CD14-positive monocyte (primary cell): ENCODE data around the gene ASMTL. TPM values are rescaled to one million over a fixed set of nuclear protein-coding genes. Genes with fewer than 3 reads are reported as not detected.

Source experiments
- DNase-seq, 3 donors: peaks; one replicate each; pipeline ENCODE4 v3.0.0-alpha.2; 2011 to 2022
- H2AFZ ChIP-seq: 2 replicates; pipeline ENCODE4 v1.6.0; 2012; ENCODE audit warnings: mild to moderate bottlenecking, low read depth, low read length, inconsistent platforms; ENCODE audit not compliant: insufficient read depth, poor library complexity, severe bottlenecking
- H3K27ac ChIP-seq, 2 donors: 1 replicate in 1 of 2; 2 replicates in 1 of 2; pipeline ENCODE4 v1.5.1; 2012 to 2013; ENCODE audit warnings: low read length in 2 of 2, control low read depth in 1 of 2, inconsistent platforms in 1 of 2, low read depth in 1 of 2, mild to moderate bottlenecking in 1 of 2
- H3K27me3 ChIP-seq, 2 donors: one replicate each; pipeline versions ENCODE4 v1.6.0 to v1.6.1; 2011 to 2013; ENCODE audit warnings: low read length in 2 of 2; ENCODE audit not compliant: control insufficient read depth in 2 of 2, insufficient read depth in 2 of 2
- H3K36me3 ChIP-seq, 2 donors: replicated peaks in 1 of 2; 1 replicate in 1 of 2; 2 replicates in 1 of 2; pipeline versions ENCODE4 v1.5.1 to v1.6.1; 2012 to 2013; ENCODE audit warnings: low read length in 2 of 2, control low read depth in 1 of 2, inconsistent platforms in 1 of 2, mild to moderate bottlenecking in 1 of 2; ENCODE audit not compliant: insufficient read depth in 2 of 2, control insufficient read depth in 1 of 2
- H3K4me1 ChIP-seq, 2 donors: 1 replicate in 1 of 2; 2 replicates in 1 of 2; pipeline versions ENCODE4 v1.5.1 to v1.6.1; 2012 to 2013; ENCODE audit warnings: low read length in 2 of 2, control low read depth in 1 of 2, inconsistent platforms in 1 of 2, mild to moderate bottlenecking in 1 of 2, moderate library complexity in 1 of 2; ENCODE audit not compliant: insufficient read depth in 2 of 2, control insufficient read depth in 1 of 2
- H3K4me2 ChIP-seq: replicated peaks from 2 replicates; pipeline ENCODE3; 2012; ENCODE audit warnings: low read length, moderate library complexity, mild to moderate bottlenecking; ENCODE audit not compliant: poor library complexity, severe bottlenecking; ENCODE audit errors: extremely low read depth
- H3K4me3 ChIP-seq, 3 experiments: fragments of 200-600 bp in 1 of 3; sonication (generic) in 1 of 3; replicated peaks in 1 of 3; 1 replicate in 2 of 3; 2 replicates in 1 of 3; pipeline ENCODE4 v1.5.1; 2011 to 2013; ENCODE audit warnings: low read length in 3 of 3, mild to moderate bottlenecking in 3 of 3, control low read depth in 2 of 3, low read depth in 2 of 3, inconsistent platforms in 1 of 3, moderate library complexity in 1 of 3
- H3K79me2 ChIP-seq: 2 replicates; pipeline ENCODE4 v1.6.0; 2012; ENCODE audit warnings: mild to moderate bottlenecking, control low read depth, inconsistent platforms, low read length, moderate library complexity; ENCODE audit not compliant: insufficient read depth
- H3K9ac ChIP-seq: 2 replicates; pipeline ENCODE4 v1.6.0; 2017; ENCODE audit warnings: low read length, mild to moderate bottlenecking; ENCODE audit not compliant: insufficient read depth, poor library complexity, severe bottlenecking
- H3K9me3 ChIP-seq, 2 donors: replicated peaks in 1 of 2; 1 replicate in 1 of 2; 2 replicates in 1 of 2; pipeline versions ENCODE4 v1.5.1 to v1.6.1; 2012 to 2013; ENCODE audit warnings: low read length in 2 of 2, control low read depth in 1 of 2; ENCODE audit not compliant: control insufficient read depth in 1 of 2, insufficient read depth in 1 of 2
- H4K20me1 ChIP-seq: 2 replicates; pipeline ENCODE4 v1.6.0; 2012; ENCODE audit warnings: mild to moderate bottlenecking, low read length, control low read depth, moderate library complexity; ENCODE audit not compliant: insufficient read depth
- H3K27ac Mint-ChIP-seq, 7 donors: one replicate each; pipeline ENCODE4 v1.8.0; 2020; ENCODE audit warnings: mild to moderate bottlenecking in 7 of 7, mixed read lengths in 7 of 7, moderate library complexity in 6 of 7, inconsistent platforms in 2 of 7
- H3K27me3 Mint-ChIP-seq, 3 donors: one replicate each; pipeline ENCODE4 v1.8.0; 2021 to 2022; ENCODE audit warnings: low read depth in 3 of 3, mild to moderate bottlenecking in 3 of 3, mixed read lengths in 3 of 3, moderate library complexity in 3 of 3, inconsistent platforms in 1 of 3
- H3K36me3 Mint-ChIP-seq, 2 donors: one replicate each; pipeline ENCODE4 v1.8.0; 2020; ENCODE audit warnings: mixed read lengths in 2 of 2, inconsistent platforms in 1 of 2, mild to moderate bottlenecking in 1 of 2
- H3K4me1 Mint-ChIP-seq: one replicate; pipeline ENCODE4 v1.8.0; 2020; ENCODE audit warnings: mild to moderate bottlenecking, mixed read lengths
- H3K4me3 Mint-ChIP-seq, 2 donors: one replicate each; pipeline ENCODE4 v1.8.0; 2020; ENCODE audit warnings: mild to moderate bottlenecking in 2 of 2, mixed read lengths in 2 of 2, moderate library complexity in 1 of 2
- H3K9me3 Mint-ChIP-seq, 7 donors: one replicate each; pipeline ENCODE4 v1.8.0; 2020 to 2022; ENCODE audit warnings: mixed read lengths in 7 of 7, mild to moderate bottlenecking in 6 of 7, moderate library complexity in 6 of 7, inconsistent platforms in 2 of 7
- WGBS: methylation state at CpG from one replicate; pipeline ENCODE4 v1.1.5; 2013; ENCODE audit warnings: missing lambda C conversion rate; ENCODE audit not compliant: insufficient coverage; 5-methylcytosine and 5-hydroxymethylcytosine counted together
- intact Hi-C, 2 donors: fragments of 100-400 bp; cut with micrococcal nuclease; formaldehyde crosslinking; loops; one replicate each; pipeline versions ENCODE4 v1.15.0 to v1.15.1; 2023
- polyA minus RNA-seq: library from RNA; depleted of rRNA, polyadenylated mRNA; stranded (reverse); fragments of >200 nt; gene quantifications from 2 replicates; pipeline ENCODE4 v1.2.3, GENCODE V29; 2012
- polyA plus RNA-seq, 3 donors: library from polyadenylated mRNA; depleted of rRNA in 1 of 3; unstranded in 2 of 3; stranded (reverse) in 1 of 3; fragments of 300-500 nt in 2 of 3; fragments of >200 nt in 1 of 3; fragmentation: Illumina TruSeq in 2 of 3; gene quantifications; 1 replicate in 2 of 3; 2 replicates in 1 of 3; pipeline ENCODE4 v1.2.3, GENCODE V29; 2012 to 2021
- total RNA-seq, 12 experiments: library from RNA in 1 of 12; stranded (reverse) in 1 of 12; fragments of 120-200 nt in 1 of 12; gene quantifications; one replicate each; pipeline ENCODE4 v1.2.4 and lab custom pipeline; 2013 to 2026; ENCODE audit warnings: mixed read lengths in 6 of 12, inconsistent platforms in 1 of 12
- TF ChIP-seq, protein P1 (sequence below): fragments of 200-600 bp; IDR thresholded peaks from one replicate; pipeline ENCODE4 v1.8.0; 2022; ENCODE audit warnings: antibody characterized with exemption, mild to moderate bottlenecking

The ASMTL gene, protein sequence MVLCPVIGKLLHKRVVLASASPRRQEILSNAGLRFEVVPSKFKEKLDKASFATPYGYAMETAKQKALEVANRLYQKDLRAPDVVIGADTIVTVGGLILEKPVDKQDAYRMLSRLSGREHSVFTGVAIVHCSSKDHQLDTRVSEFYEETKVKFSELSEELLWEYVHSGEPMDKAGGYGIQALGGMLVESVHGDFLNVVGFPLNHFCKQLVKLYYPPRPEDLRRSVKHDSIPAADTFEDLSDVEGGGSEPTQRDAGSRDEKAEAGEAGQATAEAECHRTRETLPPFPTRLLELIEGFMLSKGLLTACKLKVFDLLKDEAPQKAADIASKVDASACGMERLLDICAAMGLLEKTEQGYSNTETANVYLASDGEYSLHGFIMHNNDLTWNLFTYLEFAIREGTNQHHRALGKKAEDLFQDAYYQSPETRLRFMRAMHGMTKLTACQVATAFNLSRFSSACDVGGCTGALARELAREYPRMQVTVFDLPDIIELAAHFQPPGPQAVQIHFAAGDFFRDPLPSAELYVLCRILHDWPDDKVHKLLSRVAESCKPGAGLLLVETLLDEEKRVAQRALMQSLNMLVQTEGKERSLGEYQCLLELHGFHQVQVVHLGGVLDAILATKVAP
- total RNA-seq (2013), result 11.9 TPM
- polyA plus RNA-seq (10 to 100 TPM; 19.0 to 31.5 (median 31.0) TPM), polyA minus RNA-seq (9.9 and 10.3 TPM in 2 replicates), total RNA-seq (lab: John Stamatoyannopoulos, UW) (6.7 to 25.4 (median 18.2) reads per million in 11 experiments)

DNA sequence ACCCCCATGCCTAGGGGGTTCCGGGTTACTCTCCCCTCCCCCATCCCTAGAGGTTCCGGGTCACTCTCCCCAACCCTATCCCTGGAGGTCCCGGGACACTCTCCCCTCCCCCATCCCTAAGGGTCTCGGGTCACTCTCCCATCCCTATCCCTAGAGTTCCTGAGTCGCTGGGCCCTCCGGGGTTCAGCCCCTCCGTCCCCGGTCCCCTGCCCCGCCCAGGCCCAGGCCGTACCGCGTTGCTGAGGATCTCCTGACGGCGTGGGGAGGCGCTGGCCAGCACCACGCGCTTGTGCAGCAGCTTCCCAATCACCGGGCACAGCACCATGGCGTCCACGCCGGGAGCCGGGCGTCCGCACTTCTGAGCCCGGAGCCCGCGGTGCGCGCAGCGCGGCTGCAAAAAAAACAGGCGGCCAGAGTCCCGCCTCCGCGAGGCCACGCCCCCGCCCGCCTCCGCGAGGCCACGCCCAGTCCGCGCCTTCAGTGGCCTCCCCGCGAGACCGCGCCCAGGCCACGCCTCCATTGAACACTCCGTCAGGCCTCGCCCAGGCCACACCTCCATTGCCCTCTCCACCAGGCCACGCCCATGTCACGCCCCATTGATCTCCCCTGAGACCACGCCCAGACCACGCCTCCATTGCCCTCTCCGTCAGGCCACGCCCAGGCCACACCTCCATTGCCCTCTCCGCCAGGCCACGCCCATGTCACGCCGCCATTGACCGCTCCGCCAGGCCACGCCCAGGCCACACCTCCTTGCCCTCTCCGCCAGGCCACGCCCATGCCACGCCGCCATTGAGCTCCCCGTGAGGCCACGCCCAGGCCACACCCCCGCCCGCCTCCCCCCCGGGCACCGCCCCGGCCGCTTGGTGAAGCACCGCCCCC, at the start of gene ASMTL:
Gene ASMTL (minus strand): TSS at position 394 of the 879 bp plus-strand sequence. CDS start 69 bp downstream, at position 325.
- H3K27me3 Mint-ChIP-seq, result peaks cover 3 to 9% (median 7%) of the 10 kb centered on the region in 3 donors
- no peaks in the 10 kb centered on the region for H3K27me3 ChIP-seq
- peak within 1 kb of the TSS; percentile 90 to 98 (median 95) for H3K27ac Mint-ChIP-seq
- H3K79me2 ChIP-seq, result peaks cover 22% of the 10 kb centered on the region
- no peaks in the 10 kb centered on the region for H3K36me3 ChIP-seq
- peaks cover 9 to 15% of the 10 kb centered on the region in 2 donors for H3K9me3 ChIP-seq
- TF ChIP-seq, protein P1, sequence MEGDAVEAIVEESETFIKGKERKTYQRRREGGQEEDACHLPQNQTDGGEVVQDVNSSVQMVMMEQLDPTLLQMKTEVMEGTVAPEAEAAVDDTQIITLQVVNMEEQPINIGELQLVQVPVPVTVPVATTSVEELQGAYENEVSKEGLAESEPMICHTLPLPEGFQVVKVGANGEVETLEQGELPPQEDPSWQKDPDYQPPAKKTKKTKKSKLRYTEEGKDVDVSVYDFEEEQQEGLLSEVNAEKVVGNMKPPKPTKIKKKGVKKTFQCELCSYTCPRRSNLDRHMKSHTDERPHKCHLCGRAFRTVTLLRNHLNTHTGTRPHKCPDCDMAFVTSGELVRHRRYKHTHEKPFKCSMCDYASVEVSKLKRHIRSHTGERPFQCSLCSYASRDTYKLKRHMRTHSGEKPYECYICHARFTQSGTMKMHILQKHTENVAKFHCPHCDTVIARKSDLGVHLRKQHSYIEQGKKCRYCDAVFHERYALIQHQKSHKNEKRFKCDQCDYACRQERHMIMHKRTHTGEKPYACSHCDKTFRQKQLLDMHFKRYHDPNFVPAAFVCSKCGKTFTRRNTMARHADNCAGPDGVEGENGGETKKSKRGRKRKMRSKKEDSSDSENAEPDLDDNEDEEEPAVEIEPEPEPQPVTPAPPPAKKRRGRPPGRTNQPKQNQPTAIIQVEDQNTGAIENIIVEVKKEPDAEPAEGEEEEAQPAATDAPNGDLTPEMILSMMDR, result no peak
- peaks cover 14 to 22% (median 17%) of the 10 kb centered on the region in 7 donors for H3K9me3 Mint-ChIP-seq
- H3K36me3 Mint-ChIP-seq, result peaks cover 11 to 14% of the 10 kb centered on the region in 2 donors
- H3K4me3 ChIP-seq, result peak within 1 kb of the TSS; percentile 83 to 97 (median 91)
- H3K4me1 ChIP-seq, result peaks cover 13 to 16% of the 10 kb centered on the region in 2 donors
- H3K27ac ChIP-seq, result peak within 1 kb of the TSS; percentile 86 to 95
- 0% methylated on average over 68 of the region's 76 CpGs for WGBS
- peaks cover 3% of the 10 kb centered on the region for H3K4me1 Mint-ChIP-seq
- peaks cover 26% of the 10 kb centered on the region for H4K20me1 ChIP-seq
- peak within 1 kb of the TSS; percentile 86 to 93 for H3K4me3 Mint-ChIP-seq
- intact Hi-C loops, result loop anchor here (2.0 to 10.0 kb wide), 8 partner anchors 55 to 1152 kb away; partner anchors contain the start of genes SLC25A6 (in 2 of the 2) and P2RY8 (in 1 of the 2)
- H3K9ac ChIP-seq, result peak within 1 kb of the TSS; percentile 79
- H2AFZ ChIP-seq, result peak within 1 kb of the TSS; percentile 75
- DNase-seq, result peak; percentile 98 to 100 (median 100)
- H3K4me2 ChIP-seq, result peak within 1 kb of the TSS; percentile 98
